Stimulated activated CD8-positive, alpha-beta memory T cell treated with anti-CD3 and anti-CD28 coated beads, Interleukin-7, amount 100 ng/mL, for 4 hours (primary cell): ENCODE measurements around the gene C16orf89.

Experiments
- DNase-seq, 2 donors: peaks; one replicate each; pipeline ENCODE4 v3.0.0-alpha.2; 2020; ENCODE audit warnings: low read depth in 2 of 2

The C16orf89 gene

DNA sequence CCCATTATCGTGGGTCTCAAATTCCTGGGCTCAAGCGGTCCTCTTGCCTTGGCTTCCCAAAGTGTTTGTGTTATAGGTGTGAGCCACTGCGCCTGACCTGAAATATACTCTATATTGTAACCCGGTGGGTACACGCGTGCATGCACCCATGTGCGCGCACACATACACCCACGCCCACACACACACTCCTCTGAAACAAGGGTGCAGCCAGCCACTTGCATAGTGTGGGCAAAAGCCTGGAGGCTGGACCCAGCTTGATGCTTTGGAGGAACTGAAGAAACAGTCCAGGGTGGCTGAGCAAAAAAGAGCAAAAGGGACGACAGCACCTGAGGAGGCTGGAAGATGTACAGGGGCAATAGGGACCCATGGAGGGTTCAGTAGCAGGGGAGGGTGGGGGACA is 61.9 kb downstream of the C16orf89 start:
- no peak for DNase-seq

DNA sequence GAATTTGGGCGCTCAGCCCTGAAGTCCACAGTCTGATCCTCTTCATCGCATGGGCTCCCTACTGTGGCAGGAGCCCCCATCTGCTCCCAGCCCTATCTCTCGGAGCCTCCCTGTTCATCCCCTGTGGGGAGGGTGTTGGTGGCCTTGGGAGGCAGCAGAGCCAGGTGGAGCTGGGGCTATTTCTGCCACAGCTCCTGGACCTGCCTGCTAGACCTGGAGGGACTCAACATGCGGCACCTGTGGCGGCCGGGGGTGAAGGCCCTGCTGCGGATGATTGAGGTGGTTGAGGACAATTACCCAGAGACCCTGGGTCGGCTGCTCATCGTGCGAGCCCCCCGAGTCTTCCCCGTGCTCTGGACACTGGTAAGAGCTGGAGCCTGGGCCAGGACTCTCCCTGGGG is 62.5 kb downstream of the C16orf89 start:
- DNase-seq: no peak

DNA sequence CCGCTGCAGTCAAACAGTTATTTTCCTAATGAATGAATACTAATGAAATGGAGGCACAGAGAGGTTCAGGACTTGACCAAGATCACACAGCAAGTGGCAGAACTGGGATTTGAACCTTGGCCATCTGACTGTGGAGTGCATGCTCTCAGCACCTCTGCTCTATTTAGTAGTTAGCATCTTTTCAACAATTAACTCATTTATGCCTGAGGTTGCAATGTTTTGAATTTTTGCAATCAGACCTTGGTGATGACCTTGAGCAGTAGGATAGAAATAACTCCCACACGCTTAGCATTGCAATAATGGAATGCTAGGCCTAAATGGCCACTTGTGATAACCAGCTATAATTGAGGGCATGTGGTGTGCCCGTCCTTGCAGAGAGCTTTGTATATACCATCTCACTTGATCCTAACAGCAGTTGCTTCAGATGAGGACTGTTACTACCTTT is 63.0 kb downstream of the C16orf89 start:
- no peak for DNase-seq

DNA sequence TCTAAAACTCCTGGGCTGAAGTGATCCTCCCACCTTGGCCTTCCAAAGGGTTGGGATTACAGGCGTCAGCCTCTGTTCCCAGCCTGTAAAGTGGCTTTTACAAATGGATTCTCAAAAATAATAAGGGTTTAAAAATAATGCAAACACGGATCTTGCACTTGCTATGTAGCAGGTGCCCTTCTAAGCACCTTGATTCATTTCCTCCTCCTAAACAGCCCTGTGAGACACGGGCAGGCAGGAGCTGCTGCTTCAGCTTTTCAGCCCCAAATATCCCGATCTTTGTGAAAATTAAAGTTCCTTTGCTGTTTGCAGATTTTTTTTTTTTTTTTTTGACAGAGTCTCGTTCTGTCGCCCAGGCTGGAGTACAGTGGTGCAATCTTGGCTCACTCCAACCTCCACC is 63.8 kb downstream of the C16orf89 start:
- DNase-seq: no peak

DNA sequence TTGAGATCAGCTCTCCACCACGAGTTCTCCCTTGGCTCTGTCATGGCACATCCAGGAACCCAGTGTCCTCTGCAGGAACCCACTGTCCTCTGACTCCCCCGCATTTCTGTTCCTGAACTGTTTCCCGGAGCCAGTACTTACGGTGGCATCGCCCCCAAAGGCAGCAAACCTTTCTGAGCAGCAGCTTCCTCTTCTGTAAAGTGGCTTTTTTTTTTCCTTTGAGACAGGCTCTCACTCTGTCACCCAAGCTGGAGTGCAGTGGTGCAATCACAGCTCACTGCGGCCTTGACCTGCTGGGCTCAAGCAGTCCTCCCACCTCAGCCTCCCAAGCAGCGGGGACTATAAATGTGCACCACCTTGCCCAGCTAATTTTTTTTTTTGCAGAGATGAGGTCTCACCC is 64.2 kb downstream of the C16orf89 start:
- DNase-seq: no peak

DNA sequence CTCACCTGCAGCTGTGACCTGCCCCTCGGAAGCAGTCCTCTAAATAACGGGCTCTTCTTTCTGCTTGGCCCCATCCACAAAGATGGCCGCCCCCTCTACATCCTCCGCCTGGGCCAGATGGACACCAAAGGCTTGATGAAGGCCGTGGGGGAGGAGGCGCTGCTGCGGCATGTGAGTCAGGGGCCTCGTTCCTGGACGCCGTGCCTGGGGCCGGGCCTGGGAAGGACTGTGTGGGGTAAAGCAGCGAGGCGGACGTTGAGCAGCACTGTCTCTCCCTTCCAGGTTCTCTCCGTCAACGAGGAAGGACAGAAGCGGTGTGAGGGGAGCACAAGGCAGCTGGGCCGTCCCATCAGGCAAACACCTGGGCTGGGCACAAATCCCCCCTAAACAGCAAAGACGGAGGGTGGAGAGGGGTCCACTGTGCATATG is 65.2 kb downstream of the C16orf89 start:
- no peak for DNase-seq

DNA sequence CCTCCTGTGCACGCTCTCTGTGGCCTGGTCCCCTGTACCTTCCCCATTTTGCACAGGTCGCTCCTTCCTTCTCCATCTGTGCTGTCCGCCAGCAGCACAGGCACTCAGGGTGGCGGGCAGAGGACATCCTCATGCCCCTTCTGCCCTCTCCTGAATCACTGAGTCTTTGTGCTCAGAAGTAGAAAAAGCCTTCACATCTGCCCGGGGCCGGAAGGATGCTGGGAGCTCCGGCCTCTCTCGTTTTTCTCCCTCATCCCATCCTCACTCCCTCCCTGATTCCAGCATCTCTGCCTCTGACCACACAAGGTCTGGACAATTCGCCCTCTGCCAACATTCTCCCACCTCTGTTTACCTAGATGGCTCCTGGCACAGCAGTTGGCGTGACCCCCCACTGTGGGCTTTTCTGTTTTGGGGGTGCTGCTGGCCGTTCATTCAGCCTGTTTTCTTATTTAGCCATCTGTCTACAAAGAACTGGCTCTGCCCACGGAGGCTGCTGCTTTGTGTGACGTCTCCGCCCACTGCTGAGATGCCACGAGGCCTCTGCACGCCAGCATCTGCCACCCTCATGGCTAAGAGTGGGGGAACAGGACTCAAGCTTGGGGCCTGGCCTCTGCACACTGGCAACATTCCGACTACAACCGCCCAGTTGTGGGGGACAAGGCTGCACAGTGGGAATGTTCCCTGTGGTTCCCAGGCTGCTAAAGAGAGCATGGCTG is 70.9 kb downstream of the C16orf89 start:
- DNase-seq: no peak
